Activated CD4-positive, alpha-beta T cell treated with anti-CD3 and anti-CD28 coated beads for 36 hours (primary cell): Measurements from ENCODE around the gene TET2. TPM values are rescaled to one million over a fixed set of nuclear protein-coding genes. Genes with fewer than 3 reads are reported as not detected.

ENCODE experiments used
- ATAC-seq: fragments of 200-7000 bp; cut with Tn5 transposase; one replicate; pipeline ENCODE4 v1.10.0; 2021; ENCODE audit warnings: mild to moderate bottlenecking, moderate library complexity
- CTCF ChIA-PET: fragments of 350-600 bp; sonication (Branson Sonifier 250); formaldehyde crosslinking; loops from one replicate; lab custom pipeline; 2021; ENCODE audit warnings: antibody characterized with exemption; lab: Charles Lee
- POLR2A ChIA-PET: fragments of 350-600 bp; sonication (Branson Sonifier 250); formaldehyde crosslinking; loops from one replicate; lab custom pipeline; 2021; ENCODE audit warnings: antibody characterized with exemption, inconsistent platforms; lab: Charles Lee
- DNase-seq: peaks from one replicate; pipeline ENCODE4 v3.0.0-alpha.2; 2020
- H3K27ac Mint-ChIP-seq: one replicate; pipeline ENCODE4 v1.8.0; 2021; ENCODE audit warnings: mixed read lengths
- H3K27me3 Mint-ChIP-seq: one replicate; pipeline ENCODE4 v1.8.0; 2021; ENCODE audit warnings: mixed read lengths
- H3K36me3 Mint-ChIP-seq: one replicate; pipeline ENCODE4 v1.8.0; 2021; ENCODE audit warnings: low read depth, mixed read lengths
- H3K4me1 Mint-ChIP-seq: one replicate; pipeline ENCODE4 v1.8.0; 2021; ENCODE audit warnings: mixed read lengths
- H3K4me3 Mint-ChIP-seq: one replicate; pipeline ENCODE4 v1.8.0; 2021; ENCODE audit warnings: mild to moderate bottlenecking, moderate library complexity, mixed read lengths
- H3K9me3 Mint-ChIP-seq: one replicate; pipeline ENCODE4 v1.8.0; 2021; ENCODE audit warnings: low read depth, mixed read lengths
- intact Hi-C, 2 experiments: fragments of 100-400 bp; cut with DNase I in 1 of 2; cut with micrococcal nuclease in 1 of 2; formaldehyde crosslinking; loops; one replicate each; pipeline versions ENCODE4 v1.14.2 to v1.15.1; 2022 to 2024; cut with DNase I, micrococcal nuclease
- total RNA-seq, 2 experiments: library from RNA; stranded (reverse); gene quantifications; one replicate each; pipeline ENCODE4 v1.2.3, GENCODE V29; 2021

The TET2 gene
- total RNA-seq, 2 experiments from 2014 or later, result 35.0 to 40.6 TPM

- Mint-ChIP-seq H3K27me3 (peaks cover 2% of the 10 kb centered on the region), H3K36me3 (no peaks in the 10 kb centered on the region), H3K4me1 (no peaks in the 10 kb centered on the region), H3K27ac (no peak overlapping the region), H3K9me3 (no peaks in the 10 kb centered on the region), H3K4me3 (no peak overlapping the region)
- POLR2A ChIA-PET, result no interaction called here
- no peak for DNase-seq
- ATAC-seq, result no peak
- intact Hi-C loops, result no loop called here
- CTCF ChIA-PET, result no interaction called here
Observed at GRCh38 chr4:105126311-105127169, 20.1 kb upstream of the TET2 start.

- no peak overlapping the region for H3K27ac Mint-ChIP-seq
- no peaks in the 10 kb centered on the region for H3K9me3 Mint-ChIP-seq
- H3K27me3 Mint-ChIP-seq, result peaks cover 2% of the 10 kb centered on the region
- intact Hi-C loops, result no loop called here
- H3K4me1 Mint-ChIP-seq, result no peaks in the 10 kb centered on the region
- H3K4me3 Mint-ChIP-seq, result no peak overlapping the region
- no peaks in the 10 kb centered on the region for H3K36me3 Mint-ChIP-seq
- POLR2A ChIA-PET, result no interaction called here
- DNase-seq, result no peak
- ATAC-seq, result no peak
- CTCF ChIA-PET, result no interaction called here
Observed at GRCh38 chr4:105127170-105127445, 19.6 kb upstream of the TET2 start.

GRCh38 chr4:105128208-105128607 is 18.5 kb upstream of the TET2 start:
- CTCF ChIA-PET, result interaction anchor here (1.3 kb wide), 1 partner anchor 12 kb away, joined by 3 read pairs; no protein-coding TSS in a partner anchor
- H3K9me3 Mint-ChIP-seq, result no peaks in the 10 kb centered on the region
- no peaks in the 10 kb centered on the region for H3K4me1 Mint-ChIP-seq
- POLR2A ChIA-PET, result no interaction called here
- DNase-seq (no peak), ATAC-seq (no peak)
- H3K27ac Mint-ChIP-seq, result no peak overlapping the region
- intact Hi-C loops, result no loop called here
- no peaks in the 10 kb centered on the region for H3K27me3 Mint-ChIP-seq
- H3K36me3 Mint-ChIP-seq, result no peaks in the 10 kb centered on the region
- no peak overlapping the region for H3K4me3 Mint-ChIP-seq

GRCh38 chr4:105129286-105130040 is 17.2 kb upstream of the TET2 start:
- Mint-ChIP-seq H3K27me3 (no peaks in the 10 kb centered on the region), H3K36me3 (no peaks in the 10 kb centered on the region), H3K4me1 (no peaks in the 10 kb centered on the region), H3K9me3 (no peaks in the 10 kb centered on the region), H3K27ac (no peak overlapping the region), H3K4me3 (no peak overlapping the region)
- intact Hi-C loops, result no loop called here
- ATAC-seq, result no peak
- ChIA-PET CTCF (interaction anchor here (1.3 kb wide), 1 partner anchor 13 kb away, joined by 3 read pairs; no protein-coding TSS in a partner anchor), POLR2A (no interaction called here)
- DNase-seq, result no peak

- CTCF ChIA-PET, result interaction anchor here (0.6 to 1.0 kb wide), 4 partner anchors 11 to 1239 kb away, joined by 3 read pairs; no protein-coding TSS in a partner anchor
- DNase-seq, result no peak
- POLR2A ChIA-PET, result no interaction called here
- Mint-ChIP-seq H3K4me1 (no peaks in the 10 kb centered on the region), H3K27ac (no peak overlapping the region), H3K4me3 (no peak overlapping the region), H3K9me3 (no peaks in the 10 kb centered on the region), H3K27me3 (no peaks in the 10 kb centered on the region), H3K36me3 (no peaks in the 10 kb centered on the region)
- intact Hi-C loops, result no loop called here
- ATAC-seq, result no peak
Observed at GRCh38 chr4:105130945-105131344, 15.7 kb upstream of the TET2 start.

- Mint-ChIP-seq H3K4me1 (no peaks in the 10 kb centered on the region), H3K4me3 (no peak overlapping the region), H3K27me3 (no peaks in the 10 kb centered on the region), H3K36me3 (no peaks in the 10 kb centered on the region), H3K27ac (no peak overlapping the region), H3K9me3 (no peaks in the 10 kb centered on the region)
- ChIA-PET CTCF (interaction anchor here (0.6 to 1.9 kb wide), 2 partner anchors 340 to 363 kb away, joined by 4 to 5 read pairs; partner anchors contain the start of gene PPA2), POLR2A (no interaction called here)
- no peak for DNase-seq
- no peak for ATAC-seq
- intact Hi-C loops, result no loop called here
Observed at GRCh38 chr4:105133976-105134375, 12.7 kb upstream of the TET2 start.

- Mint-ChIP-seq H3K4me1 (peaks cover 4% of the 10 kb centered on the region), H3K27me3 (no peaks in the 10 kb centered on the region), H3K36me3 (no peaks in the 10 kb centered on the region), H3K27ac (no peak overlapping the region), H3K4me3 (no peak overlapping the region), H3K9me3 (no peaks in the 10 kb centered on the region)
- ChIA-PET CTCF (no interaction called here), POLR2A (no interaction called here)
- ATAC-seq (no peak), DNase-seq (no peak)
- intact Hi-C loops, result loop anchor here (2.0 to 5.0 kb wide), 3 partner anchors 168 to 169 kb away; no protein-coding TSS in a partner anchor
Observed at GRCh38 chr4:105135785-105136184, 10.9 kb upstream of the TET2 start.

- Mint-ChIP-seq H3K4me3 (peak overlapping the region; percentile 16), H3K27ac (no peak overlapping the region), H3K4me1 (peaks cover 9% of the 10 kb centered on the region), H3K36me3 (no peaks in the 10 kb centered on the region), H3K27me3 (no peaks in the 10 kb centered on the region), H3K9me3 (no peaks in the 10 kb centered on the region)
- DNase-seq, result no peak
- intact Hi-C loops, result loop anchor here (1.0 to 5.0 kb wide), 6 partner anchors 76 to 170 kb away; no protein-coding TSS in a partner anchor
- ChIA-PET POLR2A (interaction anchor here (0.5 to 1.7 kb wide), 5 partner anchors 9 to 336 kb away, joined by 3 to 12 read pairs (median 4); partner anchors contain the start of genes PPA2 and TET2), CTCF (interaction anchor here (0.7 to 2.4 kb wide), 7 partner anchors 55 to 336 kb away, joined by 3 to 14 read pairs (median 4); partner anchors contain the start of gene PPA2)
- peak; percentile 85 for ATAC-seq
Observed at GRCh38 chr4:105137121-105137875, 9.4 kb upstream of the TET2 start.

- intact Hi-C loops, result loop anchor here (5.0 kb wide), 3 partner anchors 172 to 568 kb away; partner anchors contain the start of genes GSTCD (in 1 of the 2) and INTS12 (in 1 of the 2)
- Mint-ChIP-seq H3K36me3 (no peaks in the 10 kb centered on the region), H3K4me3 (no peak overlapping the region), H3K9me3 (no peaks in the 10 kb centered on the region), H3K27ac (no peak overlapping the region), H3K27me3 (no peaks in the 10 kb centered on the region), H3K4me1 (peaks cover 11% of the 10 kb centered on the region)
- ATAC-seq, result no peak
- ChIA-PET CTCF (interaction anchor here (1.1 to 1.7 kb wide), 4 partner anchors 24 to 332 kb away, joined by 3 to 7 read pairs (median 4); no protein-coding TSS in a partner anchor), POLR2A (no interaction called here)
- DNase-seq, result no peak
Observed at GRCh38 chr4:105139646-105140045, 7.0 kb upstream of the TET2 start.

- intact Hi-C loops, result loop anchor here (1.0 to 5.0 kb wide), 3 partner anchors 330 to 566 kb away; partner anchors contain the start of genes GSTCD (in 1 of the 2) and INTS12 (in 1 of the 2)
- Mint-ChIP-seq H3K27ac (no peak overlapping the region), H3K4me3 (no peak overlapping the region), H3K9me3 (no peaks in the 10 kb centered on the region), H3K4me1 (peaks cover 23% of the 10 kb centered on the region), H3K36me3 (peaks cover 4% of the 10 kb centered on the region), H3K27me3 (no peaks in the 10 kb centered on the region)
- DNase-seq (peak; percentile 53), ATAC-seq (no peak)
- ChIA-PET CTCF (interaction anchor here (0.8 to 2.2 kb wide), 11 partner anchors 22 to 380 kb away, joined by 3 to 16 read pairs (median 3); partner anchors contain the start of gene PPA2), POLR2A (no interaction called here)
Observed at GRCh38 chr4:105140684-105141490, 5.8 kb upstream of the TET2 start.
